ENCODE measurements around the gene FAT1.

DNA sequence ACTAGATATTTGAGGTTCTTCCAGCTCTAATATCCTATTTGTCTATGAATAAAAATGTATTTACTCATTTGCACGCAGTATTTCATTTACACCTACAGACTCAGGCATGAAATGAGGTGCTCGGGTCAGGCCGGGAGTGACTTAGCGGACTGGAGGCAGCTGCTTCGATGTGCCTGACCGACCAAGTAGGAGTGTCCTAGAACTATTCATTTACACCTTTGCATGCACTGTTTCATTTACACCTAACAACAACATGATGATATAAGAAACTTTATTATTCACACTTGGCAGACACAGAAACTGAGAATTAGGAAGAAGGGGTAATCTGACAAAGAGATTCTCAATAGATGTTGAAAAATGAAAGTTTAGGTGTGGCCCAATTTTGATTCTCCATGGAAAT lies 28.7 kb upstream of the FAT1 start:
- TF ChIP-seq, protein P1, sequence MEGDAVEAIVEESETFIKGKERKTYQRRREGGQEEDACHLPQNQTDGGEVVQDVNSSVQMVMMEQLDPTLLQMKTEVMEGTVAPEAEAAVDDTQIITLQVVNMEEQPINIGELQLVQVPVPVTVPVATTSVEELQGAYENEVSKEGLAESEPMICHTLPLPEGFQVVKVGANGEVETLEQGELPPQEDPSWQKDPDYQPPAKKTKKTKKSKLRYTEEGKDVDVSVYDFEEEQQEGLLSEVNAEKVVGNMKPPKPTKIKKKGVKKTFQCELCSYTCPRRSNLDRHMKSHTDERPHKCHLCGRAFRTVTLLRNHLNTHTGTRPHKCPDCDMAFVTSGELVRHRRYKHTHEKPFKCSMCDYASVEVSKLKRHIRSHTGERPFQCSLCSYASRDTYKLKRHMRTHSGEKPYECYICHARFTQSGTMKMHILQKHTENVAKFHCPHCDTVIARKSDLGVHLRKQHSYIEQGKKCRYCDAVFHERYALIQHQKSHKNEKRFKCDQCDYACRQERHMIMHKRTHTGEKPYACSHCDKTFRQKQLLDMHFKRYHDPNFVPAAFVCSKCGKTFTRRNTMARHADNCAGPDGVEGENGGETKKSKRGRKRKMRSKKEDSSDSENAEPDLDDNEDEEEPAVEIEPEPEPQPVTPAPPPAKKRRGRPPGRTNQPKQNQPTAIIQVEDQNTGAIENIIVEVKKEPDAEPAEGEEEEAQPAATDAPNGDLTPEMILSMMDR (IDR thresholded peaks at IDR 0.05 in 4 of 5, conservative IDR thresholded peaks at IDR 0.05 in 1 of 5) = no peak
- TF ChIP-seq POLR2A (IDR thresholded peaks at IDR 0.05) = no peak

Measured in gastrocnemius medialis (tissue), 4 donors.